ENCODE data around the gene FHDC1.

Gene FHDC1

GRCh38 chr4:153013202-153013977, 77.3 kb downstream of the FHDC1 start:
- no peak for DNase-seq

DNA sequence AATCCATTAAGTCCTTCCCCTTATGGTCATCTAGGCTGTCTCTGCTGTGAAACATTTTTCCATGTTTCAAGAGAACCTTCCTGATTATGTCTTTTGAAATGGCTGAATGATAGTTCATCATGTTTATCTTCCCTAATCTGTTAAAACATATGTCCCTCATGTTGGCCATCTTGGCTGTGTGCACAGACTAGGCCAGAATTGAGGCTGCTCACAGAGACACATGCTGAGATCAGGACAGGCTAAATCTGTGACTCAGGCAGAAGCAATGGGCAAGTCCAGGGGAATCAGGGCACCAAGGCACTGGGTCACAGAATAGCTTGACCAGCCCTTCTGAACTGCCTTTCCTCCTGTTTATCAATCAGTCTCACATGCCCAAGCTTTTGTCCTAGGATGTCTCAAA, 78.3 kb downstream of the FHDC1 start:
- DNase-seq, result no peak

DNA sequence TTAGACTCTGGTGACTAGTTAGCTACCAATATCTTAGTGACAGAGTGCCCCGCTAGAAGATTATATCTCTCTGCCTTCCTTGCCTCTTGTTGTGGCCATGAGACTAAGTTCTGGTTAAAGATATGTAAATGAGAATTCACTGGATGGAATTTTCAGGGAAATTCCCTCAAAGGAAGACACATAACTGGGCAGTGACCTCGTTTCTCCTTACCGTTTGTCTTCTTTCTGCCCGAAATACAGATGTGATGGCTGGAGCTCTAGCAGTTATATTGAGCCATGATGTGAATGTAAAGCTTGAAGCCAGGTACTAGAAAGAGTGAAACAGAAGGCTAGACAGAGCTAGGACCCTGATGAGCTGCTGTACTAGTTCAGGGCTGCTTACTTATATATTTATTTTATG, 80.5 kb downstream of the FHDC1 start:
- DNase-seq, result no peak

GRCh38 chr4:153018031-153018430, 81.9 kb downstream of the FHDC1 start:
- no peak for DNase-seq

DNA sequence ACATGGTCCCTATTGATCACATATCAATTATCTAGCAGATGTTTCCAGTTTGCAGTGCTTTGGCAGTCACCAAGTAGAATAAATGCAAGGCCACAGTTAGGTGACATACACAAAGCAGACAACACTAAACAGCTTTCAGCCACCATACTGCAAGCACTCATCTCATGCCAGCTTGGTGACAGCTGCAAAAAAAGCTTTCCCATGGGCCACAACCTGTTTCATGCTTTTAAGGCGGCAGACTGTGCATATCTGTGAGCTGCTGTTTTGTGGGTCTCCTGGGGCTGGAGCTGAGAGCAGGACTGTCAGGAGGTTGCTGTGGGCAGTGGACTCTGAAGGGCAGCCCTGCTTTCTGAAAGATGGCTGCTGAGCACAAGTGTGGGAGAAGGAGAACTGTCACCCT, 82.6 kb downstream of the FHDC1 start:
- DNase-seq, result no peak

DNA sequence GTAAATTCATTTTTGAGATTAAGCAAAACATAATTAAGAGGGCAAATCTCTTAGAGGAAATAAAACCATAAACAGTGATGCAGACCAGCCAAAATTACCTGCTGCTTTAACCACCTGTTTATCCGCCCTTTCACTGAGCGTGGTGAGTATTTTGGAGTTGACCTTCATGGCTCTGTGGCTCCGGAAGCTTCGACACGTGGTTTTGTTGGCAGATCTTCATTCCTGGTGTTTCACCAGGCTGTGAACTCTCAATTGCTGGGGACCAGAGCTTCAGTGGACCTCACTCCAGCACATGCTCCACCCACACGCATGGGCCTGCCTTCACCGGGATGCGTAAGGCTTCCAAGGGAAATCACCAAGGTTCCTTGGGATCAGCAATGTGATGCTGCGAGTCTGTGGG, 83.8 kb downstream of the FHDC1 start:
- DNase-seq, result no peak

DNA sequence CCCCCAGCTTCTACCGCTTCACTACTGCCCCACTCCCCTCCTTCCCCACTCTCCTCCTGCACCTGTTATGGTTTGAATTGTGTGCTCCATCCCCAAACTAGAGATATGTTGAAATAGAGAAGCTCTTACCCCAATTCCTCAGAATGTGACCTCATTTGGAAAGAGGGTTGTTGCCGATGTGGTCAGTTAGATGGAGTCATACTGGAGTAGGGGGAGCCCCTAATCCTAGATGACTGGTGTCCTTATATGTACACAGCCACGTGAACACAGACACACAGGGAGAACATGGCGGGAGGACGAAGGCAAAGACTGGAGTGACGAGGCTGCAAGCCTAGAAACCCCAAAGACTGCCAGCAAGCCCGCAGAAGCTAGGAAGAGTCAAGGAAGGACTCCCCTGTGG, 84.3 kb downstream of the FHDC1 start:
- DNase-seq, result no peak

DNA sequence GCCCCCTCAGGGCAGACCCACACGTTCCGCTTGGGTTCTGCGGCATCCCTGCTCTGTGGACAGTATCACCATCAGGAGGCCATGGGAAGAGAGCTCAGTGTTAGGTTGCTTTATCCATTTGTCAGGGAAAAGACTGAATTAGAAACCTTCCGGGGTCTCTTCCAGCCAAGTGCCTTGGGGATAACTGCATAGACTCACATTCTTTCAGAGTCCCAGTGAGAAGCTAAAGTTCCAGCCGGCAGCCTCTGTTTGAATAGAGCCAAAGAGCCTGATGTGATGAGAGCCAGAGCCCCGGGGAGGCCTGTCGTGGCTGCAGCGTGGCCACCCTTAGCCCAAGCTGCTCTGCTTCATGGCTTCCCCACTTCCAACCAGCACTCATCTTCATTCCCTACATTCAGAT, 85.2 kb downstream of the FHDC1 start:
- DNase-seq, result no peak

- DNase-seq, result peak; percentile 56
Observed at GRCh38 chr4:153022241-153022715, 86.2 kb downstream of the FHDC1 start.

DNA sequence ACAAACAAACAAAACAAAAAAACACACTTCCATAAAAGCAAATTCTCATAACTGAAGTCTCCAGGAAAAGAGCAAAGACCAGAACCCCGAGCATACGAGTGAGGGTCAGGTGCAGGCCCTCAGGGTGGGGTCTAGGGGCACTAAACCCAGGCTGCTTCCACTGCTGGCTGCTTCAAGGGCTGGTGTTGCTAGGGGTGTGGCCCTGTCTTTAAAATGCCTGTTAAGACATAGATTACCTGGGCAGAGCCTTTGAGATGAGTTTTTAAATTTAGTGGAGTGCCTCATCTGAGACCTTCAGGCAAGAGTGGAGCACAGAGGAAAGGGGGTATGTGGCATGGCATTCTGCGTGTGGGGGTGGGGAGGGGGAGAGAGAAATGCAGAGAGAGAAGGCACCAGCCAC, 87.0 kb downstream of the FHDC1 start:
- DNase-seq, result peak; percentile 75

DNA sequence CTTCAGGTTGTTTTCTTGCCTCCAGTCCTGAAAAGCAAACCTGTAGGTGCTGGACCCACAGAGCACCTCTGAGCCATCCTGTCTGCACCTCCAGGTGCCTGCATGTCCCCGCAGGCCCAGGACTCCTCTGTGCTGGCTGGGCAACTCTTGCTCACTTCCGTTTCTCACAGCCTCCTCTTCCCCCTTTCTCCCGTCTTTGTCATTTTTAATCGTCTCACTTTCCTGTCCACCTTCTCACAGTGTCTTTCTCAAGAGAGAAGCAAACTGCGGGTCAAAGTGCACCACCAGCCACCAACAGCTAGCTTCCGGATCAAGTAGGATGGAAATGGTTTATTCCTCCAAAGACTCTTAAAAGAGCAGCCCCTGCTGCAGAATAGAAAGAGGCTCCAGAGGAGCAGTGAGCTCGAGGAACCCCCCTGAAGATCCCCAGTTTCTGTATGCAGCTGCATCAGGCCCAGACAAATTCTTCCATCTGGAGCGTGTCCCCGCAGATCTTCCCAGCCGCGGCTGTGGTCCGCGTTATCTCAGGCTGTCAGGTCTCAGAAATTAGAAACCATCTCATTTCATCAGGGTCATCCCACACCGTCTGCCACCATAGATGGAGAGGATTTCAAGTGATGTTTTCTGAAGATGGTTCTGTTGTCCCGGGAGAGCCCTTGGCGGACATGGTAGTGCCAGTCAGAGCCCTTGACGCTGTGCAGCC, 87.7 kb downstream of the FHDC1 start:
- peak; percentile 89 for DNase-seq

DNA sequence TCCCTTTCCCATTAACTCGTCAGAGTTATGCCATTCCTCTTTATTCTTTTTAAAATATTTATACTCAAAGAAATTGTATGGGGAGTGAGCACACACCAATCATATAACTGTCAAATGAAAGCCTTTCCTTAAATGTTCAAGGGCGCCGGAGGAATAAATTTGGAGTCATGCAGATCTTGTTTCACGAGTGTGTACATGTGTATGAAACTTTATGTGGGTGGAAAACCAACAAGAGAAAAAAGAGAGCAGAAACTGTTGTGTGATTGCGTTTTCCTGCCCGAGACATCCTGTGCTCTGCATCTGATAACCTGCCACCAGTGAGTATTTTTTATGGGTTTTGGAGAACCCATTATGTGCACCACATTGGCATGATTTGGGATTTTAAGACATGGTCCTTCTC, 88.3 kb downstream of the FHDC1 start:
- peak; percentile 24 for DNase-seq

DNA sequence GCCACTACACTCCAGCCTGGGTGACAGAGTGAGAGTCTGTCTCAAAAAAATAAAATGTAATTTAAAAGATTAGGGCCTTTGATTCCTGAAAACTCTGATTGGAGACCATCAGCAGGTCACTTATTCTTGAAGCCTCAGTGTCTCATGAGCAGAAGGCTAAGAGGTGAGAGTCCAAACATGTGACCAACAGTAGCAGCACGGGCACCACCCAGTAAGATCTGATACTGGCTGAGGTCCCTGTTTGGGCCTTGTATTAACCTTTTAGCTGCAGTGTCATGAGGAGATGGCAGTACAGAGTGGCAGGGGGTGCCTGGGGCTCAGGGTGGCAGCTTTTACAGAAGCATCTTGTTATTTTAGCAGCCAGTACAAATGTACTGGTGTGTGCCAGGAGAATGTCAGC, 89.3 kb downstream of the FHDC1 start:
- DNase-seq, result peak; percentile 79

GRCh38 chr4:153026591-153027346, 90.6 kb downstream of the FHDC1 start:
- peak; percentile 75 for DNase-seq

- no peak for DNase-seq
Observed at GRCh38 chr4:153027866-153028265, 91.7 kb downstream of the FHDC1 start.

GRCh38 chr4:153028535-153028934, 92.4 kb downstream of the FHDC1 start:
- no peak for DNase-seq

All from hematopoietic multipotent progenitor cell treated with erythropoietin and hydrocortisone succinate and interleukin-3 and kit ligand, for 6 days (in vitro differentiated cells).